Astrocyte (in vitro differentiated cells and primary cell): ENCODE measurements around the gene IL17RD. TPM values are rescaled to one million over a fixed set of nuclear protein-coding genes. Genes with fewer than 3 reads are reported as not detected.

Experiments
- DNase-seq: peaks from one replicate; pipeline ENCODE4 v3.0.0-alpha.2; 2010; ENCODE audit warnings: low read depth
- FAIRE-seq: peaks from 2 replicates; lab custom pipeline; 2011; peaks lifted over from hg19 to GRCh38; lab: Jason Lieb, UNC
- H2AFZ ChIP-seq: 2 replicates; pipeline ENCODE4 v1.6.0; 2012; ENCODE audit warnings: low read depth, low read length, inconsistent platforms
- H3K27ac ChIP-seq: 2 replicates; pipeline ENCODE4 v1.5.1; 2011; ENCODE audit warnings: low read depth, low read length, inconsistent platforms
- H3K27me3 ChIP-seq: 2 replicates; pipeline ENCODE4 v1.6.0; 2011; ENCODE audit warnings: low read length, inconsistent platforms; ENCODE audit not compliant: insufficient read depth
- H3K36me3 ChIP-seq: 2 replicates; pipeline ENCODE4 v1.5.1; 2011; ENCODE audit warnings: low read length, inconsistent platforms; ENCODE audit not compliant: insufficient read depth
- H3K4me1 ChIP-seq: 2 replicates; pipeline ENCODE4 v1.5.1; 2011; ENCODE audit warnings: low read length, inconsistent platforms; ENCODE audit not compliant: insufficient read depth
- H3K4me2 ChIP-seq: 2 replicates; pipeline ENCODE4 v1.6.0; 2012; ENCODE audit warnings: low read length, inconsistent platforms
- H3K4me3 ChIP-seq: 2 replicates; pipeline ENCODE4 v1.5.1; 2011; ENCODE audit warnings: low read depth, mild to moderate bottlenecking, low read length, inconsistent platforms; ENCODE audit not compliant: insufficient read depth
- H3K79me2 ChIP-seq: 2 replicates; pipeline ENCODE4 v1.6.0; 2012; ENCODE audit warnings: mild to moderate bottlenecking, low read length, inconsistent platforms; ENCODE audit not compliant: insufficient read depth
- H3K9ac ChIP-seq: 2 replicates; pipeline ENCODE4 v1.6.0; 2012; ENCODE audit warnings: mild to moderate bottlenecking, low read length, inconsistent platforms
- H3K9me3 ChIP-seq: 2 replicates; pipeline ENCODE4 v1.5.1; 2012; ENCODE audit warnings: low read depth, mild to moderate bottlenecking, low read length, inconsistent platforms; ENCODE audit not compliant: insufficient read depth
- H4K20me1 ChIP-seq: 2 replicates; pipeline ENCODE4 v1.6.0; 2012; ENCODE audit warnings: low read length, inconsistent platforms; ENCODE audit not compliant: insufficient read depth
- H3K27ac Mint-ChIP-seq: one replicate; pipeline ENCODE4 v1.8.0; 2021; ENCODE audit warnings: mild to moderate bottlenecking, mixed read lengths; ENCODE audit not compliant: unreplicated experiment
- H3K27me3 Mint-ChIP-seq: one replicate; pipeline ENCODE4 v1.8.0; 2021; ENCODE audit warnings: low read depth, mixed read lengths; ENCODE audit not compliant: unreplicated experiment
- H3K36me3 Mint-ChIP-seq: one replicate; pipeline ENCODE4 v1.8.0; 2021; ENCODE audit warnings: low read depth, mixed read lengths; ENCODE audit not compliant: unreplicated experiment
- H3K4me1 Mint-ChIP-seq: one replicate; pipeline ENCODE4 v1.8.0; 2021; ENCODE audit warnings: low read depth, mixed read lengths; ENCODE audit not compliant: unreplicated experiment
- H3K4me3 Mint-ChIP-seq: one replicate; pipeline ENCODE4 v1.8.0; 2021; ENCODE audit warnings: mild to moderate bottlenecking, moderate library complexity, mixed read lengths; ENCODE audit not compliant: unreplicated experiment
- H3K9me3 Mint-ChIP-seq: one replicate; pipeline ENCODE4 v1.8.0; 2021; ENCODE audit warnings: mild to moderate bottlenecking, mixed read lengths; ENCODE audit not compliant: unreplicated experiment
- CTCF ChIP-seq: IDR thresholded peaks from 2 replicates; pipeline ENCODE4 v1.5.1; 2011; ENCODE audit warnings: low read depth, mild to moderate bottlenecking, inconsistent platforms, low read length, moderate library complexity; ENCODE audit not compliant: insufficient read depth
- EZH2 ChIP-seq: IDR thresholded peaks from 2 replicates; pipeline ENCODE4 v1.6.1; 2012; ENCODE audit warnings: mild to moderate bottlenecking, low read length, inconsistent platforms; ENCODE audit not compliant: insufficient read depth
- total RNA-seq: library from RNA; stranded (reverse); gene quantifications from 2 replicates; pipeline ENCODE4 v1.2.1, GENCODE V29; 2021

Gene IL17RD
- total RNA-seq, 1 donor from 2014 or later: 13.0 TPM

GRCh38 chr3:57130571-57131209, 34.5 kb downstream of the IL17RD start:
- peaks cover 32% of the 10 kb centered on the region for H3K4me1 ChIP-seq
- peak overlapping the region; percentile 41 for H3K27ac Mint-ChIP-seq

GRCh38 chr3:57128826-57129667, 36.1 kb downstream of the IL17RD start:
- H3K27ac ChIP-seq: peak overlapping the region; percentile 54
- no peaks in the 10 kb centered on the region for H3K27me3 ChIP-seq
- Mint-ChIP-seq H3K36me3 (no peaks in the 10 kb centered on the region), H3K27me3 (no peaks in the 10 kb centered on the region), H3K4me1 (peaks cover 17% of the 10 kb centered on the region), H3K9me3 (no peaks in the 10 kb centered on the region), H3K27ac (no peak overlapping the region), H3K4me3 (no peak overlapping the region)
- peak overlapping the region; percentile 66 for H3K9ac ChIP-seq
- H3K9me3 ChIP-seq: no peaks in the 10 kb centered on the region
- TF ChIP-seq CTCF (no peak), EZH2 (no peak)
- peak overlapping the region; percentile 78 for H3K4me2 ChIP-seq
- peaks cover 27% of the 10 kb centered on the region for H3K79me2 ChIP-seq
- peaks cover 32% of the 10 kb centered on the region for H3K4me1 ChIP-seq
- FAIRE-seq: no peak
- no peak for DNase-seq
- H3K4me3 ChIP-seq: no peak overlapping the region
- peak overlapping the region; percentile 22 for H2AFZ ChIP-seq
- peaks cover 9% of the 10 kb centered on the region for H4K20me1 ChIP-seq
- H3K36me3 ChIP-seq: no peaks in the 10 kb centered on the region

More at GRCh38 chr3:57130571-57131209, 34.5 kb downstream of the IL17RD start:
- no peak overlapping the region for H3K4me3 Mint-ChIP-seq
- H3K79me2 ChIP-seq: peaks cover 30% of the 10 kb centered on the region
- no peak overlapping the region for H3K4me3 ChIP-seq
- no peaks in the 10 kb centered on the region for H3K9me3 ChIP-seq
- no peak for TF ChIP-seq CTCF
- TF ChIP-seq EZH2: no peak
- peak overlapping the region; percentile 29 for H2AFZ ChIP-seq
- FAIRE-seq: no peak
- H3K36me3 ChIP-seq: no peaks in the 10 kb centered on the region
- H3K4me1 Mint-ChIP-seq: peaks cover 12% of the 10 kb centered on the region
- H3K27me3 Mint-ChIP-seq: no peaks in the 10 kb centered on the region
- H3K4me2 ChIP-seq: peak overlapping the region; percentile 31
- DNase-seq: no peak
- H3K9ac ChIP-seq: no peak overlapping the region
- no peaks in the 10 kb centered on the region for H3K9me3 Mint-ChIP-seq
- H4K20me1 ChIP-seq: peaks cover 14% of the 10 kb centered on the region
- no peaks in the 10 kb centered on the region for H3K36me3 Mint-ChIP-seq
- no peak overlapping the region for H3K27ac ChIP-seq
- no peaks in the 10 kb centered on the region for H3K27me3 ChIP-seq
